OCI-LY3 (cell line): ENCODE results near the gene P2RY8.

Experiments used
- H2AFZ ChIP-seq: fragments of 200-600, 300-600 bp; shearing (Covaris generic); 2 replicates; pipeline ENCODE4 v1.6.0; 2014; ENCODE audit warnings: antibody characterized with exemption, low read depth, low read length
- H3K27ac ChIP-seq: fragments of 200-600, 300-600 bp; sonication (generic); 2 replicates; pipeline ENCODE4 v1.5.1; 2014; ENCODE audit warnings: mild to moderate bottlenecking, low read length, moderate library complexity, mixed read lengths
- H3K27me3 ChIP-seq: fragments of 200-600, 300-600 bp; sonication (generic); 2 replicates; pipeline ENCODE4 v1.6.1; 2014; ENCODE audit warnings: low read depth, low read length, mixed read lengths
- H3K36me3 ChIP-seq: fragments of 200-600, 300-600 bp; sonication (generic); replicated peaks from 2 replicates; pipeline ENCODE3; 2014; ENCODE audit warnings: low read depth, low read length, mixed read lengths
- H3K4me1 ChIP-seq: fragments of 300-600, 200-600 bp; sonication (generic); 2 replicates; pipeline ENCODE4 v1.6.1; 2014; ENCODE audit warnings: low read length, mixed read lengths
- H3K4me2 ChIP-seq: fragments of 200-600, 300-600 bp; sonication (generic); 2 replicates; pipeline ENCODE4 v1.6.1; 2014; ENCODE audit warnings: low read length, mixed read lengths
- H3K4me3 ChIP-seq: fragments of 300-600, 200-600 bp; sonication (generic); 2 replicates; pipeline ENCODE4 v1.5.1; 2014; ENCODE audit warnings: antibody characterized with exemption, mild to moderate bottlenecking, low read length, moderate library complexity
- H3K79me2 ChIP-seq: fragments of 300-600, 200-600 bp; shearing (Covaris generic); 2 replicates; pipeline ENCODE4 v1.6.1; 2014; ENCODE audit warnings: mild to moderate bottlenecking, low read length, mixed read lengths
- H3K9ac ChIP-seq: fragments of 300-600, 200-600 bp; shearing (Covaris generic); 2 replicates; pipeline ENCODE4 v1.6.0; 2014; ENCODE audit warnings: mild to moderate bottlenecking, low read length, moderate library complexity
- H3K9me3 ChIP-seq: fragments of 200-600, 300-600 bp; shearing (Covaris generic); 2 replicates; pipeline ENCODE4 v1.6.1; 2014; ENCODE audit warnings: low read length, mixed read lengths; ENCODE audit not compliant: insufficient read depth
- H4K20me1 ChIP-seq: fragments of 200-600, 300-600 bp; sonication (generic); 2 replicates; pipeline ENCODE4 v1.6.1; 2016; ENCODE audit warnings: low read length, mixed read lengths; ENCODE audit not compliant: insufficient read depth
- EZH2phosphoT487 ChIP-seq: fragments of 200-600 bp; shearing (Covaris generic); IDR thresholded peaks from 2 replicates; pipeline ENCODE4 v1.6.1; 2018; ENCODE audit warnings: antibody characterized with exemption, mixed run types, low read depth
- TF ChIP-seq, protein P1 (sequence below): fragments of 200-600, 300-600 bp; sonication (generic); IDR thresholded peaks from 2 replicates; pipeline ENCODE4 v1.5.1; 2014; ENCODE audit warnings: antibody characterized with exemption, low read length, low read depth

Gene P2RY8

DNA sequence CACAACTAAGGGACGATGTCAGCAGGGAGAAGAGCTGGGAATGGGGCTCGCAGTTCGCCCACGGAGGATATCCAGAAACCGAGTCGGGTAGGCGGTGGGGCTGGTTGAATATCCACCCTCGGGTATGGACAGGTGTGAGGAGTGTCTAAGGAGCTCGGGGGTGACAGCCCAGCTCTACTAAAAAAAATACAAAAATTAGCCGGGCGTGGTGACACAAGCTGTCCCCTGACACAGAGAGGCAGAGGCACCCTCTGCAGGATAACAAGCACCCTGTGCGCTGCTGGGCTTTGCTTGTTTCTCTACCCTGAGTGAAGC lies 72.1 kb downstream of the P2RY8 start:
- Histone ChIP-seq H3K9me3 (no peaks in the 10 kb centered on the region), H3K36me3 (peaks cover 47% of the 10 kb centered on the region), H3K79me2 (peaks cover 7% of the 10 kb centered on the region), H3K4me2 (no peak overlapping the region), H3K27me3 (no peaks in the 10 kb centered on the region), H3K4me3 (no peak overlapping the region), H3K27ac (no peak overlapping the region), H2AFZ (no peak overlapping the region), H3K9ac (no peak overlapping the region), H3K4me1 (peaks cover 29% of the 10 kb centered on the region), H4K20me1 (peaks cover 21% of the 10 kb centered on the region; the same call in 1 of the 2 replicates)
- TF ChIP-seq, protein P1, sequence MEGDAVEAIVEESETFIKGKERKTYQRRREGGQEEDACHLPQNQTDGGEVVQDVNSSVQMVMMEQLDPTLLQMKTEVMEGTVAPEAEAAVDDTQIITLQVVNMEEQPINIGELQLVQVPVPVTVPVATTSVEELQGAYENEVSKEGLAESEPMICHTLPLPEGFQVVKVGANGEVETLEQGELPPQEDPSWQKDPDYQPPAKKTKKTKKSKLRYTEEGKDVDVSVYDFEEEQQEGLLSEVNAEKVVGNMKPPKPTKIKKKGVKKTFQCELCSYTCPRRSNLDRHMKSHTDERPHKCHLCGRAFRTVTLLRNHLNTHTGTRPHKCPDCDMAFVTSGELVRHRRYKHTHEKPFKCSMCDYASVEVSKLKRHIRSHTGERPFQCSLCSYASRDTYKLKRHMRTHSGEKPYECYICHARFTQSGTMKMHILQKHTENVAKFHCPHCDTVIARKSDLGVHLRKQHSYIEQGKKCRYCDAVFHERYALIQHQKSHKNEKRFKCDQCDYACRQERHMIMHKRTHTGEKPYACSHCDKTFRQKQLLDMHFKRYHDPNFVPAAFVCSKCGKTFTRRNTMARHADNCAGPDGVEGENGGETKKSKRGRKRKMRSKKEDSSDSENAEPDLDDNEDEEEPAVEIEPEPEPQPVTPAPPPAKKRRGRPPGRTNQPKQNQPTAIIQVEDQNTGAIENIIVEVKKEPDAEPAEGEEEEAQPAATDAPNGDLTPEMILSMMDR = no peak
- no peak for TF ChIP-seq EZH2phosphoT487

GRCh38 chrX:1464041-1464970 lies 72.7 kb downstream of the P2RY8 start:
- peaks cover 23% of the 10 kb centered on the region for H3K4me1 ChIP-seq
- no peaks in the 10 kb centered on the region for H3K27me3 ChIP-seq
- H3K9ac ChIP-seq = no peak overlapping the region
- no peak for TF ChIP-seq EZH2phosphoT487
- TF ChIP-seq, protein P1 = no peak
- H4K20me1 ChIP-seq = peaks cover 21% of the 10 kb centered on the region; the same call in 1 of the 2 replicates
- peaks cover 46% of the 10 kb centered on the region for H3K36me3 ChIP-seq
- H3K9me3 ChIP-seq = no peaks in the 10 kb centered on the region
- H3K79me2 ChIP-seq = peaks cover 7% of the 10 kb centered on the region; the same call in 1 of the 2 replicates
- no peak overlapping the region for H3K27ac ChIP-seq
- no peak overlapping the region for H3K4me3 ChIP-seq
- H3K4me2 ChIP-seq = no peak overlapping the region
- H2AFZ ChIP-seq = no peak overlapping the region

GRCh38 chrX:1463581-1463980 lies 73.4 kb downstream of the P2RY8 start:
- Histone ChIP-seq H2AFZ (no peak overlapping the region), H3K9me3 (no peaks in the 10 kb centered on the region), H3K27me3 (no peaks in the 10 kb centered on the region), H3K36me3 (peaks cover 46% of the 10 kb centered on the region), H3K79me2 (peaks cover 7% of the 10 kb centered on the region; the same call in 1 of the 2 replicates), H4K20me1 (peaks cover 21% of the 10 kb centered on the region; the same call in 1 of the 2 replicates), H3K4me3 (no peak overlapping the region), H3K27ac (no peak overlapping the region), H3K4me2 (no peak overlapping the region), H3K4me1 (peaks cover 18% of the 10 kb centered on the region), H3K9ac (no peak overlapping the region)
- no peak for TF ChIP-seq EZH2phosphoT487
- TF ChIP-seq, protein P1 = no peak

GRCh38 chrX:1462596-1463251 lies 74.3 kb downstream of the P2RY8 start:
- no peak for TF ChIP-seq EZH2phosphoT487
- Histone ChIP-seq H4K20me1 (peaks cover 21% of the 10 kb centered on the region; the same call in 1 of the 2 replicates), H3K27ac (no peak overlapping the region), H3K9me3 (no peaks in the 10 kb centered on the region), H3K4me2 (no peak overlapping the region), H3K4me1 (peaks cover 10% of the 10 kb centered on the region), H3K9ac (no peak overlapping the region), H3K27me3 (no peaks in the 10 kb centered on the region), H3K36me3 (peaks cover 42% of the 10 kb centered on the region), H3K4me3 (no peak overlapping the region), H3K79me2 (peaks cover 7% of the 10 kb centered on the region; the same call in 1 of the 2 replicates), H2AFZ (no peak overlapping the region)
